Effector CD4-positive, alpha-beta T cell (primary cell): ENCODE data around the gene IQGAP3.

Experiments
- DNase-seq: peaks from one replicate; pipeline ENCODE4 v3.0.0-alpha.2; 2020

Gene IQGAP3

DNA sequence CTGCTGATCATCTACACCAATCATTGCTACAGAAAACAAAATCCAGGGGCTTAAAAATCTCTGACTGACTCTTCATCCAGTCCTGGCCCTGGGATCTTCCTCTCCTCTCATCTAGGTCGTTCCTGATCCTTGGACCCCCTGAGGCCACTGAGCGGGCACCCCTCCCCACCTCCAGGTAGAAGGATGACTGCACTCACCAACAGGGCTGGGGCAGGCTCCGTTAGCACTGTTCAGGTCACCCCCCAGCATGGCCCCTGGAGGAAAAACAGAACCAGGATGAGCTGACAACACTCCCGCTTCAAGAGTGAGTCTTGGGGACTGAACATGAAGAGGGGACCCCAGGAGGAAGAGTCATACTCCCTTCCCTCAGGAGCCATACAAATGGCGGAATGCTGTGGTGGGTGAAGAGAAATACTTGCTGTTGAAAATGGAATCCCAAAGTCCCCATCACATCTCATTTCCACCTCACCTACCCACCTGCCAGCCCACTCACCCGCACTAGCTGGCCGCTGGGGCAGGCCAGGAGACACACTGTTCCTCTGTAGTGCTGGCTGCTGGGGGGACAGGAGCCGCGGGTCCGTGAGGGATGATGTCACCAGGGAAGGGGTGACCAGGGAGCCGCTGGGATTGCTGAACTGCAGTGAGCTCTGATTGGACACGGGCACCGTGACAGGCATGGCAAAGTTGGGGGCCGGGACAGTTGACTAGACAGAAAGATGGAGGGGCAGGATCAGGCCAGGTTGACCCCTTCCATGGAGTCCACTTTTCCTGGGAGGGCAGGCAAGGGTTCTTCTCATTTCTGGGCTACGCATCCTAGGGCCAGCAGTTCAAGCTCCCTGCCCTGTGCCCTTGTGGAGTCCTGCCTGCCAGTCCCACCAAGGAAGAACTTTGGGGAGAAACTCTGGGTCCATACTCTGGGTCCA lies 93.0 kb downstream of the IQGAP3 start:
- DNase-seq, result no peak

- no peak for DNase-seq
Measured at GRCh38 chr1:156478250-156478627, 94.1 kb downstream of the IQGAP3 start.

- no peak for DNase-seq
Measured at GRCh38 chr1:156477526-156478249, 94.7 kb downstream of the IQGAP3 start.

GRCh38 chr1:156476501-156477298 lies 95.7 kb downstream of the IQGAP3 start:
- no peak for DNase-seq

GRCh38 chr1:156475568-156476500 lies 96.5 kb downstream of the IQGAP3 start:
- no peak for DNase-seq
